ENCODE data around the gene CCDC47. TPM values are rescaled to one million over a fixed set of nuclear protein-coding genes. Genes with fewer than 3 reads are reported as not detected.

Gene CCDC47
- total RNA-seq, 1 experiment from 2014 or later = 79.4 TPM

- Histone ChIP-seq H3K79me2 (ENCODE audit: insufficient read depth, low read length) (peaks cover 20% of the 10 kb centered on the region), H3K56ac (ENCODE audit: insufficient read length, low read depth, low read length) (no peak overlapping the region), H3K18ac (ENCODE audit: insufficient read length, low read depth, low read length) (no peak overlapping the region), H4K5ac (ENCODE audit: insufficient read length, low read depth, low read length) (no peak overlapping the region), H3K23me2 (ENCODE audit: insufficient read length, low read depth, low read length, poor library complexity, severe bottlenecking) (no peaks in the 10 kb centered on the region), H4K91ac (ENCODE audit: insufficient read length, low read depth, low read length) (no peak overlapping the region), H3K14ac (ENCODE audit: insufficient read depth, low read length) (no peak overlapping the region), H3T11ph (ENCODE audit: low read length) (no peak overlapping the region), H4K20me1 (ENCODE audit: control insufficient read depth, insufficient read depth, insufficient read length) (peaks cover 2% of the 10 kb centered on the region), H2BK20ac (ENCODE audit: low read depth, low read length, poor library complexity, severe bottlenecking) (no peak overlapping the region), H3K27me3 (ENCODE audit: insufficient read depth, low read length) (no peaks in the 10 kb centered on the region), H3K4me1 (ENCODE audit: insufficient read depth, low read length) (no peaks in the 10 kb centered on the region), H2BK5ac (ENCODE audit: insufficient read length, low read length) (no peak overlapping the region), H2AFZ (ENCODE audit: low read length) (no peak overlapping the region), H2BK120ac (ENCODE audit: low read depth, low read length, poor library complexity, severe bottlenecking) (no peak overlapping the region), H3K4ac (ENCODE audit: low read depth, low read length) (no peak overlapping the region), H2BK15ac (ENCODE audit: low read depth, low read length) (no peak overlapping the region), H3K9me3 (ENCODE audit: control insufficient read depth, low read depth, low read length) (no peaks in the 10 kb centered on the region), H3K9ac (ENCODE audit: extremely low read depth, insufficient read length, low read length) (no peak overlapping the region), H4K8ac (replicated peaks; ENCODE audit: insufficient read length, low read depth, low read length) (no peak overlapping the region), H3K79me1 (ENCODE audit: insufficient read depth, low read depth, low read length, poor library complexity, severe bottlenecking) (peaks cover 13% of the 10 kb centered on the region), H3K27ac (ENCODE audit: insufficient read length, low read depth, low read length) (no peak overlapping the region), H3K23ac (ENCODE audit: insufficient read length, low read depth, low read length) (no peak overlapping the region), H2AK5ac (ENCODE audit: insufficient read length, low read length) (no peak overlapping the region), H2BK12ac (ENCODE audit: insufficient read length, low read depth, low read length) (no peak overlapping the region), H3K4me2 (ENCODE audit: insufficient read depth, insufficient read length, low read length) (no peak overlapping the region)
- WGBS (ENCODE audit: extremely low coverage, insufficient read length, low lambda C conversion rate) = no CpG with 5 or more reads among the region's 13 CpGs
- 0 out of 4 replicates have a peak, but pooled peaks cover 0 to 2% of the 10 kb centered on the region in 2 experiments for H3K4me1 Mint-ChIP-seq
- H3K9me3 Mint-ChIP-seq = no peaks in the 10 kb centered on the region
- H3K27ac Mint-ChIP-seq = no peak overlapping the region
- TF ChIP-seq CTCF (conservative IDR thresholded peaks at IDR 0.05) = no peak
- H3K36me3 Mint-ChIP-seq (ENCODE audit: insufficient read depth in 1 of 3, low read depth in 3 of 3) = peaks cover 10 to 65% (median 33%) of the 10 kb centered on the region in 3 experiments; a peak in 6 of 7 replicates
- DNase-seq = no peak
- no peaks in the 10 kb centered on the region for H3K27me3 Mint-ChIP-seq (ENCODE audit: low read depth)
- no peak overlapping the region for H3K4me3 Mint-ChIP-seq
These were observed 13.7 kb upstream of the CCDC47 start for GRCh38 chr17:63786971-63787711.
